Neural progenitor cell (in vitro differentiated cells): Measurements from ENCODE around the gene PPP2R3C. TPM values are rescaled to one million over a fixed set of nuclear protein-coding genes. Genes with fewer than 3 reads are reported as not detected.
"Not testable (repeated sequence)": the region's sequence is repeated elsewhere in the genome, so short reads cannot be mapped to it uniquely, and the experiment has no call there.

ENCODE experiments used
- DNase-seq: peaks from one replicate; pipeline ENCODE4 v3.0.0-alpha.2; 2016; ENCODE audit warnings: low spot score
- H2AFZ ChIP-seq: fragments of 200-600 bp; sonication (generic); replicated peaks from 2 replicates; pipeline ENCODE4 v1.6.1; 2016; ENCODE audit warnings: antibody characterized with exemption
- H3F3A ChIP-seq: fragments of 200-600 bp; sonication (generic); 2 replicates; pipeline ENCODE4 v1.6.1; 2016; ENCODE audit warnings: antibody characterized with exemption, low read depth
- H3K27ac ChIP-seq: fragments of 200-600 bp; sonication (generic); 2 replicates; pipeline ENCODE4 v1.5.1; 2016; ENCODE audit warnings: mild to moderate bottlenecking
- H3K27me3 ChIP-seq: fragments of 200-600 bp; sonication (generic); 2 replicates; pipeline ENCODE4 v1.6.1; 2016; ENCODE audit warnings: mild to moderate bottlenecking, moderate library complexity
- H3K36me3 ChIP-seq: fragments of 200-600 bp; sonication (generic); 2 replicates; pipeline ENCODE4 v1.5.1; 2016
- H3K4me1 ChIP-seq: fragments of 200-600 bp; sonication (generic); 2 replicates; pipeline ENCODE4 v1.6.1; 2016; ENCODE audit warnings: mixed run types
- H3K4me2 ChIP-seq: fragments of 200-600 bp; sonication (generic); 2 replicates; pipeline ENCODE4 v1.6.1; 2016
- H3K4me3 ChIP-seq: fragments of 200-600 bp; sonication (generic); 2 replicates; pipeline ENCODE4 v1.5.1; 2016
- H3K79me2 ChIP-seq: fragments of 200-600 bp; sonication (generic); 2 replicates; pipeline ENCODE4 v1.6.1; 2016; ENCODE audit warnings: low read depth
- H3K9ac ChIP-seq: fragments of 200-600 bp; sonication (generic); 2 replicates; pipeline ENCODE4 v1.6.1; 2016
- H3K9me3 ChIP-seq: fragments of 200-600 bp; sonication (generic); 2 replicates; pipeline ENCODE4 v1.5.1; 2016; ENCODE audit warnings: low read depth
- H4K20me1 ChIP-seq: fragments of 200-600 bp; sonication (generic); 2 replicates; pipeline ENCODE4 v1.6.1; 2016; ENCODE audit warnings: low read depth
- H3K27ac Mint-ChIP-seq: 3 replicates; pipeline ENCODE4 v1.8.0; 2021; ENCODE audit warnings: mixed read lengths
- H3K27me3 Mint-ChIP-seq: 2 replicates; pipeline ENCODE4 v1.8.0; 2022; ENCODE audit warnings: low read depth, mild to moderate bottlenecking, inconsistent platforms, moderate library complexity, mixed read lengths; ENCODE audit not compliant: insufficient read depth
- H3K36me3 Mint-ChIP-seq: 3 replicates; pipeline ENCODE4 v1.8.0; 2021; ENCODE audit warnings: mixed read lengths
- H3K4me1 Mint-ChIP-seq: 3 replicates; pipeline ENCODE4 v1.8.0; 2021; ENCODE audit warnings: mixed read lengths
- H3K4me3 Mint-ChIP-seq: 3 replicates; pipeline ENCODE4 v1.8.0; 2021; ENCODE audit warnings: mild to moderate bottlenecking, moderate library complexity, mixed read lengths
- H3K9me3 Mint-ChIP-seq: 3 replicates; pipeline ENCODE4 v1.8.0; 2020; ENCODE audit warnings: mixed read lengths
- CTCF ChIP-seq: fragments of 200-600 bp; sonication (generic); IDR thresholded peaks from 2 replicates; pipeline ENCODE4 v1.5.1; 2017; ENCODE audit warnings: antibody characterized with exemption, mild to moderate bottlenecking
- EZH2 ChIP-seq: fragments of 200-600 bp; sonication (generic); IDR thresholded peaks from 2 replicates; pipeline ENCODE4 v1.6.1; 2017; ENCODE audit warnings: antibody characterized with exemption, mild to moderate bottlenecking, moderate library complexity
- EZH2phosphoT487 ChIP-seq: fragments of 200-600 bp; sonication (generic); IDR thresholded peaks from 2 replicates; pipeline ENCODE4 v1.6.1; 2017; ENCODE audit warnings: antibody characterized with exemption
- total RNA-seq: library from RNA; depleted of rRNA; stranded (reverse); fragments of >200 nt; gene quantifications from 2 replicates; pipeline ENCODE4 v1.2.3, GENCODE V29; 2015; ENCODE audit warnings: low replicate concordance

PPP2R3C gene
- total RNA-seq, 1 donor from 2014 or later, result 67.4 TPM

GRCh38 chr14:35042632-35043031, 79.2 kb downstream of the PPP2R3C start:
- H3K79me2 ChIP-seq, result peaks cover 10% of the 10 kb centered on the region
- H2AFZ ChIP-seq, result no peak overlapping the region
- peaks cover 11% of the 10 kb centered on the region for H3K4me1 ChIP-seq
- no peak overlapping the region for H3K4me3 ChIP-seq
- H3K36me3 ChIP-seq, result no peaks in the 10 kb centered on the region
- peaks cover 5% of the 10 kb centered on the region for H4K20me1 ChIP-seq
- no peaks in the 10 kb centered on the region for H3K36me3 Mint-ChIP-seq
- no peak overlapping the region for H3K9ac ChIP-seq
- H3K4me1 Mint-ChIP-seq, result peaks cover 7% of the 10 kb centered on the region
- H3K9me3 Mint-ChIP-seq, result no peaks in the 10 kb centered on the region
- no peak overlapping the region for H3K4me3 Mint-ChIP-seq
- TF ChIP-seq EZH2 (no peak), CTCF (no peak), EZH2phosphoT487 (no peak)
- H3K4me2 ChIP-seq, result no peak overlapping the region
- no peak for DNase-seq
- H3K27me3 ChIP-seq, result no peaks in the 10 kb centered on the region
- H3K27me3 Mint-ChIP-seq, result no peaks in the 10 kb centered on the region
- no peaks in the 10 kb centered on the region for H3K9me3 ChIP-seq
- H3F3A ChIP-seq, result peaks cover 12% of the 10 kb centered on the region
- H3K27ac Mint-ChIP-seq, result no peak overlapping the region
- H3K27ac ChIP-seq, result no peak overlapping the region

- not testable (repeated sequence) for H2AFZ ChIP-seq, H3K4me1 ChIP-seq, H3K27me3 Mint-ChIP-seq, H3K27ac Mint-ChIP-seq, H3K4me3 ChIP-seq, H3K4me1 Mint-ChIP-seq, H3K9ac ChIP-seq, H3K27me3 ChIP-seq, H3F3A ChIP-seq, H3K9me3 ChIP-seq, H3K27ac ChIP-seq, H3K79me2 ChIP-seq, H3K4me2 ChIP-seq, DNase-seq, H3K36me3 ChIP-seq, H4K20me1 ChIP-seq, H3K4me3 Mint-ChIP-seq
- H3K9me3 Mint-ChIP-seq, result peaks cover 25% of the 10 kb centered on the region
- peaks cover 16% of the 10 kb centered on the region for H3K36me3 Mint-ChIP-seq
Measured at GRCh38 chr14:35038312-35038711, 83.5 kb downstream of the PPP2R3C start.

Other genes with a start within 250 kb of the PPP2R3C start
- gene BAZ1A, start 246.6 kb downstream of the PPP2R3C start, total RNA-seq, result 8.5 and 11.5 TPM in 2 replicates
- gene SRP54, start 139.0 kb downstream of the PPP2R3C start, total RNA-seq, result 72.4 and 105 TPM in 2 replicates
- gene FAM177A1, start 75.7 kb downstream of the PPP2R3C start, total RNA-seq, result 20.9 and 58.2 TPM in 2 replicates
- 41.3 and 50.3 TPM in 2 replicates for gene PRORP, start 562 bp upstream of the PPP2R3C start, total RNA-seq
- 241 and 344 TPM in 2 replicates for gene PSMA6, start 170.4 kb upstream of the PPP2R3C start, total RNA-seq